GM19025 (cell line): Measurements from ENCODE around the gene CAPN9.
"Not testable (repeated sequence)": the region's sequence is repeated elsewhere in the genome, so short reads cannot be mapped to it uniquely, and the experiment has no call there.

Experiments
- ATAC-seq: cut with Tn5 transposase; IDR thresholded peaks from one replicate; pipeline ENCODE4 v1.9.1; 2021; ENCODE audit warnings: mild to moderate bottlenecking, low read depth, moderate library complexity; ENCODE audit not compliant: unreplicated experiment

CAPN9 gene

DNA sequence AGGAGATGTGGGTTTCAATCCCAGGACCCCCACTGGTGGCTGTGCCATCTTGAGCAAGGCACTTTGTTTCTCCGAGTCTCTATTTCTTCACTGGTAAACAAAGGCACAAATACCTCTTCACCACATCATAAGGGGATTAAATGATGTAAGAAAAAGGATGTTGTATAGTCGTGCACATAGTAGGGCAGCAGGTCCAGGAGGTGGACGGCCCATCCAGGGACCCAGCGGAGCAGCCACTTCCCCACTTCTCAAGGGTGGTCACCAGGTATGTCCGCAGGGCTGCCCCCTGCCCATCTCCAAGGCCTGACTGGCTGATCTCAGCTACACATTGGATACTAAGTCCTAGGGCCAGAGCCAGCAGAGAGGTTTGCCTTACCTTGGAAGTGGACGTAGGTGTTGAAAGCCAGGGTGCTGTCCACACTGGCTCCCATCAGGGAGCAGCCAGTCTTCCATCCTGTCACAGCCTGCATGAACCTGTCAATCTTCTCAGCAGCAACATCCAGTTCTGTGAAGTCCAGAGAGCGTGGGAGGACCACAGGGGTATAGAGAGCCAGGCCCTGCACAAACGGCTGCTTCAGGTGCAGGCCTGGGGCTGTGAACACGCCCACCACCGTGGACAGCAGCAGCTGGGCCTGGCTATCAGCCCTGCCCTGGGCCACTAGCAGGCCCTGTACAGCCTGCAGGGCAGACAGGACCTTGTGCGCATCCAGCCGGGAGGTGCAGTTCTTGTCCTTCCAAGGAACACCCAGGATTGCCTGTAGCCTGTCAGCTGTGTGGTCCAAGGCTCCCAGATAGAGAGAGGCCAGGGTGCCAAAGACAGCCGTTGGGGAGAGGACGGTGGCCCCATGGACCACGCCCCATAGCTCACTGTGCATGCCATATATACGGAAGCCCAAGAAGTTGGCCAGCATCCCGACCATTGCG is 37.3 kb upstream of the CAPN9 start:
- no peak for ATAC-seq

DNA sequence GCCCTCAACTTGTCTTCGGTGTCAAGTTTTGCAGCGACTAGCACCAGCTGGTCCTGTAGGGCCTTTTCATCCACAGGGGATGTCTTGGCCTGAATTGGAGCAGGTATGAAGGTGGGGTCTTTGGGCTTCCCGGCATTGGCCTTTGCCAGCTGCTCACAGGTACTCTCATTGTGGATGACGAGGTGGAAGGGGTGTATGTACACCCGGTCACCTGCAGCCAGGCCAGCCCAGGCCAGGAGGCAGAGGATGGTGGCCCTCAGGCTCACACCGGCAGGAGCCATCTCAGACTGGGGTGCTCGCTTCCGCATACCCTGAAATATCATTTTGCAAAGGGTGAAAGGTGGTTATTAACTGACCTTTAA is 36.7 kb upstream of the CAPN9 start:
- ATAC-seq, result no peak

DNA sequence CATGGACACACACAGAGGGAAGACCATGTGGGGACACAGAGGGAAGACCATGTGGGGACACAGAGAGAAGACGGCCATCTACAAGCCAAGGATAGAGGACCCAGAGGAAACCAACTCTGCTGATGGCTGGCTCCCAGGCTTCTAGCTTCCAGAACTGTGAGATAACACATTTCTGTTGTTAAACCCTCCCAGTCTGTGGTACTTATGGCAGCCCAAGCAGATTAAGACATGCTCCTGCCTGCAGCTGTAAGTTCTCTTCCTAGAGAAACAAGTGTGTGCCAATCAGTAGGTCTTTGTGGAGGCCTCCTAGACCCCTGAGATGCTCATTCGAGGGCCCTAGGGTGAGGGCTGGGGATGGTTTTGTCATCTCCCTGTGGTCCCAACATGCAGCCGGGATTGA is 35.9 kb upstream of the CAPN9 start:
- ATAC-seq, result no peak

DNA sequence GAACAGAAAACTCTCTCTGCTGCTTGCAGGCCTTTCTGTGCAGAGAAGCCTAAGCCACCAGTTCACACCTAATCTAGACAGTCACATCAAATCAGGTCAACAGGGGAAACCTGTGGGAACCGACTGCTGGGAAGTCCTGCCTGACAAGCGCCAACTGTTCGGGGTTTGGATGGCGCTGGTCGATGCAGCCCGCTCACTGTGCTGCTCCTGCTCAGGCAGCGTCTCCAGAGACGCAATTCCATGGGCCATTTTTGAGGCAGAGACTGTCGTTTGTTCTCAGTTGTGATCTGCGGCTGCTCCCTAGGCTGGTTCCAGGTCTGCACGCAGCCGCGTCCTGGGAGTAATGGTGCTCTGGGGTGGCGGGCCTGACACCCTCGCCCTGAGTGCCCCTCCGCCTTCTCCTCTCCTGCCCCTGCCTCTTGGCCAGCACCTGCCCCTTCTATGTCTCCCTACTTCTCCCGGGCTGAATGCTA is 34.7 kb upstream of the CAPN9 start:
- no peak for ATAC-seq

DNA sequence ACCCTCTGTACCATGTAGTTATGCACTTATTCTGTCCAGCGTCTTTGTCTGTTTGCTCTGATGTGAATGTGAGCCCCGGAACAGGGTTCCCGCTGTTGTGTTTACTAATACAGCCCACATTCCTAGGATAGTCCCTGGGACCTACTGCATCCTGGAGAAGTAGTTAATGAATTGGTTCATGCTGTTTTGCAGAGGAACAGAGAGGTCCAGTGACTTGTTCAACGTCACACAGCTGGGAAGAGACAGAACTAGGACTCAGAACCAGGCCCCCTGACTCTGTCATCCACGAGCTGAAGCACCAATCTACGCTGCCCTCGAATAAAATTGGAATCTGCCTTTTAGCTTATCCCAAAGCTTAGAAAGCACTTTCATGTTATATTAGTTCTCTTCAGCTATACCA is 34.0 kb upstream of the CAPN9 start:
- ATAC-seq, result no peak

DNA sequence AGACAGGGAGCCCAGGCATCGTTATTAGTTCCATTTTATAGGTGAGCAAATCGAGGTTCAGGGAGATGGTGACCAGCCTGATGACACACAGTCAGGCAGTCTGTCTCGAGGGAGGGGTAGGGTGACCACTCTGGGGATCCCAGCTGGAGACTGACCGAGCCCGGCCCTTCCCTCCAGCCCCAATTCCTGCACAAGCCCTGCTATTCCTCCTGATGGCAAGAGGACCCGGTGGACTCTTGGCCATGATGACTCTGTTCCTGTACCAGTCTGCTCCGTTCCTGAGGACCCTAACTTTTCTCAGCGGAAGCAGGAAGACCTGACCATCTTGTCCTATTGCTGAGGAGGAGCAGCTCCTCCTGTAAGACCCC is 33.7 kb upstream of the CAPN9 start:
- no peak for ATAC-seq

DNA sequence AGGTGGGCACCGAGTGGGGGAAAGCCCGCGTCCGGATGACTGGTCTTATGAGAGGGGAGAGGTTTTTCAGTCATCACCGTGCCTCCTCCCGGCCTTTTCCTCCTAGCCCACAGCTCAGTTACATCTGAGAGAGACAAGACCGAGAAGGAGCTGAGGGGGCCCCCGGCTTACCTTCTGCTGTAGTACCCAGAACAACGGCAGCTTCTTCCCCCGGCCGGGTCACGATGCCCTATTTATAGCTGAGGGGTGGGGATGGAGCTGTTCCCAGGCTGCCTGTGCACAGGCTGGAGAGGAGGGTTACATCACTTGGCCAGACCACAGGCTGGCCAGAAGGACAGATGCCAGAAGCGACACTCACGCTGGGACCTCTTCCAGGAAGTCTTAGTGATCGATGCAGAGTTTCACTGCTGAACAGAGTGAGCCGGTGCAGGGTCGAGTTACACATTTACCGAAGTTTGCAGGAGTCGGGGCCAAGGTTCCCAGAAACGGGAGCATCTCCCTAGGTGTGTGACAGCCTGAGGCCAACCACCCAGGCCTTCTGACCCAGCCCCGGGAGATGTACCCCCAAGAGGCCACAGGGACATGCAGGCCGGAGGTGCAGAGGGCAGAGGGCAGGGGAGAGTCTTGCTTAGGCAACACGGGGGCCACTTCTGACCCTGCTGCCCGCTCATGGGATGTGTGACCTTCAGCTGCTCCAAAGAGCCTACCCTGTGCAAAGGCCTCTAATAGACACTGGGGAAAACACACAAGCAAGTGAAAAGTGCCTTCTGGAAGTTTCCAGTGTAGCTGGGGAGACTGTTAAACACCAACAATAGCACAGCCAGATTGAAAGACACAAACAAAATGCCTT is 33.0 kb upstream of the CAPN9 start, which contains the start of gene AGT:
TSS of gene AGT (minus strand) at position 208 of the 850 bp plus-strand sequence. CDS start 3,299 bp downstream, outside the sequence.
- no peak for ATAC-seq

- no peak for ATAC-seq
These were observed 31.7 kb upstream of the CAPN9 start for GRCh38 chr1:230715510-230715909.

- not testable (repeated sequence) for ATAC-seq
These were observed 30.7 kb upstream of the CAPN9 start for GRCh38 chr1:230716453-230716852.

DNA sequence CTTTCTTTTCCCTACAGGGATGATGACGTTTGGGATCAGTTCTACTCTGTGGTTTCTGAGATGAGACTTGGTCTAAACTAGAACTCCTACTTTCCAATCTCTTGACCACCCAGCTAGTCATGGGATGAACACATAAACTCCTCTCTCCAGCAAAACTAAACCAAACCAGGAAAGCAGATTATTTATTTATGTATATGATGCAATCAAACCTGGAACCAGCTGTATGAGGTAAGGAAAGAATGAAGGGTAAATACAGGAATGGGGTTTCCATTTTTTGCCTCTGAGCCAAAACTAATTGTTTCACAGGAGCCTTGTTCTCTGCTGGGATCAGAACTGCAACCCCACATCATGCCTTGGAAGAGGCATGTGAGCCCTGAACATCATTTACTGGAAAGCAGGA is 29.9 kb upstream of the CAPN9 start:
- ATAC-seq, result no peak

GRCh38 chr1:230721849-230722522 is 25.2 kb upstream of the CAPN9 start:
- not testable (repeated sequence) for ATAC-seq

DNA sequence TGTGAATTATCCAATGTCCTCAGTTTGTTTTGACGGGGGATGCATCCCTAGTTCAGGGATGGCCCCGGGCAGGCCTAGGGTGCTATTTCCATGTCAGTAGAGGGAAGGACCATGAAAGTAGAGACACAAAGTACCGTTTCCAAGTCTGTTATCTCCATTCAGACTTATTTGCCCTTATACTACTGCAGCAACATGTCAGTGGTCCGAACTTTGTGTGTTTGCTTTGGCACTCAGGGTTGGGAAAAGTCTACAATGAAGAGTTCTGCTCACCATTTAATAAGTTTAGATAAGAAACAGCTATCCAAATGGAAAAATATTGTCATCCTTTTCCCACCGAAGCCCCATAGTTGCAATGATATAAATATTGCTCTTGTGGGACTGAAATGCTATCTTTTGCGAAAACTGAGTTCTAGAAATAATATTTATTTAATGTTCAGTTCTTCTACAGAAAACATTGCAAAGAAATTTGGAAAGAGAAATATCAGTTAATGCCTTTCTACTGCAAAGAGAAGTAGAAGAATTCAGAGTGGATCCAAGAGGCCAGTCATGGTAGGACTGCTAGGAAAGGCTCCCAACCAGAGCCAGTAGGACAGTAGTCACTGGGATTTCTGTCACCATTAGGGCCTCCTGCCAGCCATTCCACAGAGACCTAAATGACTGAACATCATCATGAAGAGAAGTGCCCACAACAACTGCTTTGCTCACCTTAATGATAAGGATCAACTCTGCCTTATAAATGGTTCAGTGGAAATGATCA is 21.8 kb upstream of the CAPN9 start:
- ATAC-seq, result no peak

DNA sequence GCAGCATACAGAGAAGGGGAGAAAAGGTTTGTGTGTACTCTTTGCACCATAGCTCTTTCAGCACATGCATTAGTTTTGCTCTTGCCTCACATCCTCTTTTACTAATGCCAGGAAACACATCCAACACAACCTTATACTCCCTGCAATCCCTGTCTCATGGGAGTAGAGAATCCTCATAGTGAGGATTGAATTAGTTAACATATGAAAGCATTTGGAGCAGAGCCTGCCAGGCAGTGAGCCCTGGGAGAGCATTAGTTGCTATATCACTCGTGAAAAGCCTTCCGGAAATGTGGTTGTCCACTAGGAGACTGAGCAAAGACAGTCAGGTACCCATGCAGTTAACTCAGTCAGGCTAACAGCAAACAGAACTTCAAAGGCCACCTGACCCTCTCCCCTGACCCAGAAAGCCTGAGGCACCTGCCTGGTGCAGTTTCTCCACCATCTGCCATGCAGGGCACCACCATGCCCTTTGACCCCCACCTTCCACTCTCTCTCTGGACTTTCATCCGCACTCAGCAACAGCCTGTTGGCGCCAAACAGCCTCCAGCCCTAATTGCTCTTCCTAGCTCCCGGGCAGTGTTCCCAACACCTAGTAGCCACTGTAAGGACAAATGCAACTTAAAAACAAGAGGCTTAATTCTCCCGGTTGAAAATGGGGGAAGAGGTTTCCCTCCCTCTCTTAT is 18.3 kb upstream of the CAPN9 start:
- ATAC-seq, result no peak

- ATAC-seq, result no peak
These were observed 16.2 kb upstream of the CAPN9 start for GRCh38 chr1:230730977-230731376.

GRCh38 chr1:230735447-230735846 is 11.7 kb upstream of the CAPN9 start:
- no peak for ATAC-seq

- ATAC-seq, result no peak
These were observed 9.4 kb upstream of the CAPN9 start for GRCh38 chr1:230737622-230738262.

GRCh38 chr1:230739564-230740290 is 7.5 kb upstream of the CAPN9 start:
- ATAC-seq, result no peak

- no peak for ATAC-seq
These were observed 3.3 kb upstream of the CAPN9 start for GRCh38 chr1:230743899-230744298.
